Neural cell (in vitro differentiated cells): ENCODE data around the gene CCER1. TPM values are rescaled to one million over a fixed set of nuclear protein-coding genes. Genes with fewer than 3 reads are reported as not detected.

Experiments
- H2AFZ ChIP-seq: fragments of 200-600, 300-800 bp; sonication (generic), shearing (Covaris generic); 2 replicates; pipeline ENCODE4 v1.6.0; 2014; ENCODE audit warnings: low read depth, mild to moderate bottlenecking, antibody characterized with exemption, low read length, moderate library complexity
- H3F3A ChIP-seq: fragments of 200-600 bp; shearing (Covaris generic); 2 replicates; pipeline ENCODE4 v1.6.1; 2016; ENCODE audit warnings: mild to moderate bottlenecking, moderate library complexity, mixed read lengths, antibody characterized with exemption, low read length; ENCODE audit not compliant: insufficient read depth, poor library complexity, severe bottlenecking
- H3K27ac ChIP-seq: fragments of 200-600, 300-800 bp; sonication (generic), shearing (Covaris generic); 2 replicates; pipeline ENCODE4 v1.5.1; 2014; ENCODE audit warnings: mild to moderate bottlenecking, low read length, moderate library complexity
- H3K27me3 ChIP-seq: fragments of 300-800, 200-600 bp; sonication (generic), shearing (Covaris generic); 2 replicates; pipeline ENCODE4 v1.6.0; 2014; ENCODE audit warnings: mild to moderate bottlenecking, low read depth, low read length, moderate library complexity; ENCODE audit not compliant: insufficient read depth
- H3K36me3 ChIP-seq: fragments of 300-800, 200-600 bp; sonication (generic), shearing (Covaris generic); 2 replicates; pipeline ENCODE4 v1.5.1; 2014; ENCODE audit warnings: mild to moderate bottlenecking, antibody characterized with exemption, low read length, moderate library complexity; ENCODE audit not compliant: insufficient read depth
- H3K4me2 ChIP-seq: fragments of 300-800, 200-600 bp; sonication (generic), shearing (Covaris generic); 2 replicates; pipeline ENCODE4 v1.6.0; 2014; ENCODE audit warnings: mild to moderate bottlenecking, low read length
- H3K4me3 ChIP-seq: fragments of 300-800, 200-600 bp; sonication (generic), shearing (Covaris generic); 2 replicates; pipeline ENCODE4 v1.5.1; 2014; ENCODE audit warnings: mild to moderate bottlenecking, low read length, moderate library complexity
- H3K79me2 ChIP-seq: fragments of 200-600 bp; shearing (Covaris generic); replicated peaks from 2 replicates; pipeline ENCODE4 v1.6.0; 2014; ENCODE audit warnings: mild to moderate bottlenecking, low read length, moderate library complexity; ENCODE audit not compliant: insufficient read depth
- H3K9ac ChIP-seq: fragments of 300-800, 200-600 bp; sonication (generic), shearing (Covaris generic); 2 replicates; pipeline ENCODE4 v1.6.1; 2016; ENCODE audit warnings: mild to moderate bottlenecking, low read length, mixed read lengths
- H3K9me2 ChIP-seq: fragments of 200-600 bp; shearing (Covaris generic); 2 replicates; pipeline ENCODE4 v1.6.1; 2016; ENCODE audit warnings: mild to moderate bottlenecking, low read length, mixed read lengths; ENCODE audit not compliant: insufficient read depth
- H3K9me3 ChIP-seq: fragments of 200-600, 300-800 bp; sonication (generic), shearing (Covaris generic); 2 replicates; pipeline ENCODE4 v1.6.1; 2016; ENCODE audit warnings: mild to moderate bottlenecking, mixed run types, low read length, moderate library complexity, mixed read lengths
- H4K20me1 ChIP-seq: fragments of 200-600 bp; shearing (Covaris generic); 2 replicates; pipeline ENCODE4 v1.6.1; 2016; ENCODE audit warnings: mild to moderate bottlenecking, mixed run types; ENCODE audit not compliant: insufficient read depth
- EP300 ChIP-seq: fragments of 450-650 bp; conservative IDR thresholded peaks from 2 replicates; pipeline ENCODE4 v1.6.1; 2014; ENCODE audit warnings: antibody characterized with exemption, mild to moderate bottlenecking, moderate library complexity; ENCODE audit not compliant: poor library complexity, severe bottlenecking
- EZH2 ChIP-seq: fragments of 200-600, 300-800 bp; shearing (Covaris generic), sonication (generic); IDR thresholded peaks from 2 replicates; pipeline ENCODE4 v1.6.1; 2014; ENCODE audit warnings: antibody characterized with exemption, low read length, borderline replicate concordance, mild to moderate bottlenecking; ENCODE audit not compliant: insufficient read depth, poor library complexity, severe bottlenecking
- MXI1 ChIP-seq: fragments of 450-650 bp; conservative IDR thresholded peaks from 2 replicates; pipeline ENCODE4 v1.6.1; 2014; ENCODE audit warnings: antibody characterized with exemption, mild to moderate bottlenecking; ENCODE audit not compliant: poor library complexity, severe bottlenecking
- POLR2AphosphoS5 ChIP-seq: IDR thresholded peaks from 2 replicates; pipeline ENCODE4 v1.6.1; 2012
- RAD21 ChIP-seq: fragments of 450-650 bp; conservative IDR thresholded peaks from 2 replicates; pipeline ENCODE4 v1.6.1; 2014; ENCODE audit warnings: antibody characterized with exemption, mild to moderate bottlenecking, moderate library complexity
- REST ChIP-seq: IDR thresholded peaks from 2 replicates; pipeline ENCODE4 v1.6.1; 2012; ENCODE audit warnings: borderline replicate concordance
- SMC3 ChIP-seq: fragments of 450-650 bp; conservative IDR thresholded peaks from 2 replicates; pipeline ENCODE4 v1.6.1; 2014; ENCODE audit warnings: antibody characterized with exemption, mild to moderate bottlenecking, moderate library complexity; ENCODE audit not compliant: poor library complexity
- TAF1 ChIP-seq: IDR thresholded peaks from 2 replicates; pipeline ENCODE4 v1.6.1; 2012; ENCODE audit warnings: low read depth
- polyA plus RNA-seq: library from polyadenylated mRNA; depleted of rRNA; stranded (reverse); fragments of >200 nt; gene quantifications from 2 replicates; pipeline ENCODE4 v1.2.3, GENCODE V29; 2014
- TF ChIP-seq, protein P1 (sequence below): fragments of 450-650 bp; IDR thresholded peaks from 2 replicates; pipeline ENCODE4 v1.5.1; 2014; ENCODE audit warnings: antibody characterized with exemption, mild to moderate bottlenecking, moderate library complexity; ENCODE audit not compliant: poor library complexity, severe bottlenecking

The CCER1 gene
- polyA plus RNA-seq, 1 donor from 2014 or later = not detected

GRCh38 chr12:90921536-90921935 is 33.4 kb downstream of the CCER1 start:
- no peaks in the 10 kb centered on the region for H3K9me2 ChIP-seq
- no peaks in the 10 kb centered on the region for H3F3A ChIP-seq
- no peak overlapping the region for H2AFZ ChIP-seq
- H3K4me3 ChIP-seq = no peak overlapping the region
- TF ChIP-seq EZH2 = no peak
- TF ChIP-seq, protein P1, sequence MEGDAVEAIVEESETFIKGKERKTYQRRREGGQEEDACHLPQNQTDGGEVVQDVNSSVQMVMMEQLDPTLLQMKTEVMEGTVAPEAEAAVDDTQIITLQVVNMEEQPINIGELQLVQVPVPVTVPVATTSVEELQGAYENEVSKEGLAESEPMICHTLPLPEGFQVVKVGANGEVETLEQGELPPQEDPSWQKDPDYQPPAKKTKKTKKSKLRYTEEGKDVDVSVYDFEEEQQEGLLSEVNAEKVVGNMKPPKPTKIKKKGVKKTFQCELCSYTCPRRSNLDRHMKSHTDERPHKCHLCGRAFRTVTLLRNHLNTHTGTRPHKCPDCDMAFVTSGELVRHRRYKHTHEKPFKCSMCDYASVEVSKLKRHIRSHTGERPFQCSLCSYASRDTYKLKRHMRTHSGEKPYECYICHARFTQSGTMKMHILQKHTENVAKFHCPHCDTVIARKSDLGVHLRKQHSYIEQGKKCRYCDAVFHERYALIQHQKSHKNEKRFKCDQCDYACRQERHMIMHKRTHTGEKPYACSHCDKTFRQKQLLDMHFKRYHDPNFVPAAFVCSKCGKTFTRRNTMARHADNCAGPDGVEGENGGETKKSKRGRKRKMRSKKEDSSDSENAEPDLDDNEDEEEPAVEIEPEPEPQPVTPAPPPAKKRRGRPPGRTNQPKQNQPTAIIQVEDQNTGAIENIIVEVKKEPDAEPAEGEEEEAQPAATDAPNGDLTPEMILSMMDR = no peak
- H3K9ac ChIP-seq = no peak overlapping the region
- no peaks in the 10 kb centered on the region for H3K36me3 ChIP-seq
- H3K4me2 ChIP-seq = no peak overlapping the region
- no peaks in the 10 kb centered on the region for H3K27me3 ChIP-seq
- H3K27ac ChIP-seq = no peak overlapping the region
- no peaks in the 10 kb centered on the region for H4K20me1 ChIP-seq
- no peaks in the 10 kb centered on the region for H3K79me2 ChIP-seq
- no peaks in the 10 kb centered on the region for H3K9me3 ChIP-seq

GRCh38 chr12:90920222-90920621 is 34.8 kb downstream of the CCER1 start:
- no peaks in the 10 kb centered on the region for H3K27me3 ChIP-seq
- no peaks in the 10 kb centered on the region for H3K36me3 ChIP-seq
- H3F3A ChIP-seq = no peaks in the 10 kb centered on the region
- H3K4me2 ChIP-seq = no peak overlapping the region
- H4K20me1 ChIP-seq = no peaks in the 10 kb centered on the region
- no peaks in the 10 kb centered on the region for H3K79me2 ChIP-seq
- H3K9ac ChIP-seq = no peak overlapping the region
- no peaks in the 10 kb centered on the region for H3K9me3 ChIP-seq
- no peak overlapping the region for H3K4me3 ChIP-seq
- TF ChIP-seq POLR2AphosphoS5 (no peak), EP300 (no peak), RAD21 (no peak), TAF1 (no peak), EZH2 (no peak), SMC3 (no peak), REST (no peak), MXI1 (no peak)
- TF ChIP-seq, protein P1 = no peak
- no peak overlapping the region for H3K27ac ChIP-seq
- H2AFZ ChIP-seq = no peak overlapping the region
- H3K9me2 ChIP-seq = no peaks in the 10 kb centered on the region
